ENCODE measurements around the gene HTR4.

The HTR4 gene

GRCh38 chr5:148515460-148515859 lies 138.9 kb downstream of the HTR4 start:
- TF ChIP-seq, protein P1, sequence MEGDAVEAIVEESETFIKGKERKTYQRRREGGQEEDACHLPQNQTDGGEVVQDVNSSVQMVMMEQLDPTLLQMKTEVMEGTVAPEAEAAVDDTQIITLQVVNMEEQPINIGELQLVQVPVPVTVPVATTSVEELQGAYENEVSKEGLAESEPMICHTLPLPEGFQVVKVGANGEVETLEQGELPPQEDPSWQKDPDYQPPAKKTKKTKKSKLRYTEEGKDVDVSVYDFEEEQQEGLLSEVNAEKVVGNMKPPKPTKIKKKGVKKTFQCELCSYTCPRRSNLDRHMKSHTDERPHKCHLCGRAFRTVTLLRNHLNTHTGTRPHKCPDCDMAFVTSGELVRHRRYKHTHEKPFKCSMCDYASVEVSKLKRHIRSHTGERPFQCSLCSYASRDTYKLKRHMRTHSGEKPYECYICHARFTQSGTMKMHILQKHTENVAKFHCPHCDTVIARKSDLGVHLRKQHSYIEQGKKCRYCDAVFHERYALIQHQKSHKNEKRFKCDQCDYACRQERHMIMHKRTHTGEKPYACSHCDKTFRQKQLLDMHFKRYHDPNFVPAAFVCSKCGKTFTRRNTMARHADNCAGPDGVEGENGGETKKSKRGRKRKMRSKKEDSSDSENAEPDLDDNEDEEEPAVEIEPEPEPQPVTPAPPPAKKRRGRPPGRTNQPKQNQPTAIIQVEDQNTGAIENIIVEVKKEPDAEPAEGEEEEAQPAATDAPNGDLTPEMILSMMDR (IDR thresholded peaks at IDR 0.05; ENCODE audit: extremely low read depth, missing control alignments) = no peak

DNA sequence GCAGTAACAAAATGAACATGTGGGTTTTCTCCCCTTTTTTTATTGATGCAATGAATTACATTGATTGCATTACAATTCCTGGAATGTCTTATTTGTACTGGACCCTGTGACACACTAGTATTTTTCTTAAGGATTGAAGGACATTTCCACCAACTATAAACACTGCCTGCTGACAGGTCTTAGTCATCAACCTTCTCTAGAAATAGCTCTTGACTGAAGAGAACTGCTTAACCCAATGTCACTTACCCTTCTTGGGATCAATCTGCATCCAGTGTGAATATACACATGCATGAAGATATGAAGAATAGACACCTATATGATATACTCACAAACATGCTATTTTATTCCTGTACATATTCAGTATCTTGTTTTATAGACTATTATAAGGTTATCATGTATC lies 140.0 kb downstream of the HTR4 start:
- no peak for DNase-seq (ENCODE audit: low spot score)
- TF ChIP-seq, protein P1 (IDR thresholded peaks at IDR 0.05; ENCODE audit: extremely low read depth, missing control alignments) = no peak

More at GRCh38 chr5:148515460-148515859, 138.9 kb downstream of the HTR4 start:
- DNase-seq (ENCODE audit: low spot score) = no peak

DNA sequence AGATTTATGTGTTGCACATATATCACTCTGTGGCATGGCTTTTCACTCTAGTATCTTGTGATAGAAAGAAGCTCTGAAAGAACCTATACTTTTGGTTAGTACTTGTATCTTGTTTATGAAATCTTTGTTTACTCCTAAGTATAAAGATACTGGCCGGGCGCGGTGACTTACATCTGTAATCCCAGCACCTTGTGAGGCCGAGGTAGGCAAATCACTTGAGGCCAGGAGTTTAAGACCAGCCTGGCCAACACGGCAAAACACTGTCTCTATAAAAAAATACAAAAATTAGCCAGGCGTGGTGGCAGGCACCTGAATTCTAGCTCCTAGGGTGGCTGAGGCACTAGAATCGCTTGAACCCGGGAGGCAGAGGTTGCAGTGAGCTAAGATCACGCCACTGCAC lies 141.8 kb downstream of the HTR4 start:
- TF ChIP-seq, protein P1 (IDR thresholded peaks at IDR 0.05; ENCODE audit: extremely low read depth, missing control alignments) = no peak
- DNase-seq (ENCODE audit: low spot score) = no peak

DNA sequence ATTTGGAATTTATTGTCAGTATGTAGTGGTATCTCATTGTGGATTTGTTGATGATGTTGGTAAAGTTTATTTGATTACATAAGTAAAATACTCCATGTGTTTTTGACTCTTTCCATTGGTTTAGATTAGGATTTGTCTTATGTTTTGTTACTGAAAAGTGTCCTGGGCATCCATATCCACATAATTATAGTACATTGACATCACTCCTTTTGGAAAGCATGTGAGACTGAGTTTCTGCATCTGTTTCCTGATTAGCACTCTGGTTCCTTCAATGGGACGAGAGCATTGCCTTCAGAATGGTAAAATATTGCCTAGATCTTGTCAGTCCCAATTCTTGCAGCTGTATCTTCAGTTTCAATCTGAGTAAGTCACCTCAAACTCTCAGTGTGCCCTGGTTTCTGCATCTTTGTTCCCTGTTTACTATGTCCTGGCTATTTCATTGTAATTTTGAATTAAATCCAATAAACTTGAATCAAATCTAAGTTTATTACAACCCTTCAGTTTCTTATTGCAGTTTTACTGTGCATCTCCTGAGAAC lies 142.4 kb downstream of the HTR4 start:
- TF ChIP-seq, protein P1 (IDR thresholded peaks at IDR 0.05; ENCODE audit: extremely low read depth, missing control alignments) = no peak
- peak; percentile 10 for DNase-seq (ENCODE audit: low spot score)

- TF ChIP-seq, protein P1 (IDR thresholded peaks at IDR 0.05; ENCODE audit: extremely low read depth, missing control alignments) = no peak
These were observed 144.4 kb downstream of the HTR4 start for GRCh38 chr5:148509893-148510292.

GRCh38 chr5:148507648-148508047 lies 146.7 kb downstream of the HTR4 start:
- DNase-seq (ENCODE audit: low spot score) = no peak
- TF ChIP-seq, protein P1 (IDR thresholded peaks at IDR 0.05; ENCODE audit: extremely low read depth, missing control alignments) = no peak

More at GRCh38 chr5:148509893-148510292, 144.4 kb downstream of the HTR4 start:
- DNase-seq (ENCODE audit: low spot score) = no peak

DNA sequence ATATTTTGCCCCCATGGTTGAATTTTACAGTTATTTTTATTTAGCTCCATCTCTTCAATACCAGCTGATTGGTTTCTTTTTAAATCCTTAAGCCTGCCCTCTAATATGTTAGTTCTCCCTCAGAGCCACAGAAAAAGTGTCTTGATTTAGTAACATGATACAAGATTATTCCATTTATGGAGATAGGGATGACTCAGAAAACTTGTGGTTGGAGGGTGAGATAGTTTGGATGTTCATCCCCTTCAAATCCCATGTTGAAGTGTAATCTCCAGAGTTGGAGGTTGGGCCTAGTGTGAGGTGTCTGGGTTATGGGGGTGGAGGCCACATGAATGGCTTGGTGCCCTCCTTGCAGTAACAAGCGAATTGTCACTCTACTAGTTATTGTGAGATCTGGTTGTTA lies 154.9 kb downstream of the HTR4 start:
- TF ChIP-seq, protein P1 (IDR thresholded peaks at IDR 0.05; ENCODE audit: extremely low read depth, missing control alignments) = no peak
- no peak for DNase-seq (ENCODE audit: low spot score)

Data from GM20000 (cell line).